GM19397 (cell line): Measurements from ENCODE around the gene PORCN.
A peak's percentile ranks its signal among the peaks of the same experiment; 100 is the strongest.
"Not testable (repeated sequence)": the region's sequence is repeated elsewhere in the genome, so short reads cannot be mapped to it uniquely, and the experiment has no call there.

Source experiments
- ATAC-seq: cut with Tn5 transposase; IDR thresholded peaks from one replicate; pipeline ENCODE4 v1.9.1; 2021; ENCODE audit warnings: mild to moderate bottlenecking, moderate library complexity; ENCODE audit not compliant: unreplicated experiment

Gene PORCN

DNA sequence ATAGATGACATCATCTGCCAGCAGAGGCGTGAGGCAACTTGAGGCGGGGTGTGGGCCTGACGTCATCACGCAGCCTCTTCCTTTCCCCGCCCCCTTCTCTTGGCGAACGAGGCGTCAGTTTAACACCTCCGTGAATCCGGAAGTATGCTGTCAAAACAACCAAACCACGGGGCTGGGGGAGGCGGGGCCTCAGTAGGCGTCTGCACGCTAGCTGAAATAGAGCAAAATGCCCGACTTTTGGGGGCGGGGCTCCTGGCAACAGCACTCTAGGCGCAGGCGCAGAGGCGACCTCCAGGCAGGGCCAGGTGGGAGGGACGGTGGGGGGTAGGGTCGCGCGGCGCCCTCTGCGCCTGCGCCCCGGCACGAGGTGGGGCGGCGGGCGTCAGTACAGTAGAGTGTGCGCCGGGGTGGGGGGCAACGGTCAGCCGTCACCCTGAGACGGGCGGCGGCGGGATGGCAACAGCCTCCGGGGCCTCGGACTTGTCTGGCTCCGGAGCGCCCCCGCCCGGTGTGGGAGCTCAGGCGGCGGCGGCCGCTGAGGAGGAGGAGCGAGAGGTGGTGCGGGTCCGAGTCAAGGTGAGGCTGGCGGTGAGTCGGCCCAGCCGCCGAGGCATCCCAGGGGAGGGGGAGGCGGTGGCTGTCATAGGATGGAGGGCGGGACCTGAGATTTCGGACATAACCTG, 30.7 kb downstream of the PORCN start, which contains the start of gene TBC1D25:
Gene TBC1D25, plus strand, starts transcription at position 370 of the 683 bp plus-strand sequence. Its CDS starts 84 bp downstream, at position 454.
- peak; percentile 76 for ATAC-seq

DNA sequence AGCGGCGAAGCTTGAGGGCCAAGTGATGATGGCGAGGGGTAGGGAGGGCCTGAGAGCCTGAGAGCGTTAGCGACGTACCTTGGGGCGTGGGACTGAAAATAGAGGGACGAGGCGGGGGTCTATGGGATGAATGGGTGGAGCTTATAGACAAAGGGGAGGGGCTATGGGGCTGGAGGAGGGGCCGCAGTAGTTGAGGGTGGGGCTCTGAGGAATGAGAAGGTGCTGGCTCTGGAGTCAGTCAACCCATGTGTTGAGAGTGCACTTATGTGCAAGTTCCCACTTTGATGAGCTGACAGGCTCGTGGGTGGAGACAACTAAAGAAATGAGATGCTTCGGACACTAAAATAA, 31.2 kb downstream of the PORCN start:
- peak; percentile 33 for ATAC-seq

DNA sequence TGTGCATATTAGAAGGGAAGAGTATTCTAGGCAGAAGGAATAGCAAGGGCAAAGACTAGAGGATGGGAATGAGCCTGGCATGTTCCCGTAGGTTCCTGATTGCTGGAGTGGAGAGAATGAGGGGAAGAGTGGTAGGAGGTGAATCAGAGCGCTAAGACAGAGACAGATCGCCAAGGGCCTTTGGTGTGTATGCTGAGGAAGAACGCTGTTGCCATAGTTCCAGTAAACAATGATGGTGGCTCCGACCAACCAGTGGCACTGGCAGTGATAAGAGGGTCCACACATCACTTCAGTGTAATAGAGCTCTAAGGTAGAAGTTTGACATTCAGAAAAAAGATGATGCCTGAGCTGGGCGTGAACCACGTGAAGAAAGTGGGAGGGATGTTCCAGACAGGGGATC, 31.7 kb downstream of the PORCN start:
- no peak for ATAC-seq

DNA sequence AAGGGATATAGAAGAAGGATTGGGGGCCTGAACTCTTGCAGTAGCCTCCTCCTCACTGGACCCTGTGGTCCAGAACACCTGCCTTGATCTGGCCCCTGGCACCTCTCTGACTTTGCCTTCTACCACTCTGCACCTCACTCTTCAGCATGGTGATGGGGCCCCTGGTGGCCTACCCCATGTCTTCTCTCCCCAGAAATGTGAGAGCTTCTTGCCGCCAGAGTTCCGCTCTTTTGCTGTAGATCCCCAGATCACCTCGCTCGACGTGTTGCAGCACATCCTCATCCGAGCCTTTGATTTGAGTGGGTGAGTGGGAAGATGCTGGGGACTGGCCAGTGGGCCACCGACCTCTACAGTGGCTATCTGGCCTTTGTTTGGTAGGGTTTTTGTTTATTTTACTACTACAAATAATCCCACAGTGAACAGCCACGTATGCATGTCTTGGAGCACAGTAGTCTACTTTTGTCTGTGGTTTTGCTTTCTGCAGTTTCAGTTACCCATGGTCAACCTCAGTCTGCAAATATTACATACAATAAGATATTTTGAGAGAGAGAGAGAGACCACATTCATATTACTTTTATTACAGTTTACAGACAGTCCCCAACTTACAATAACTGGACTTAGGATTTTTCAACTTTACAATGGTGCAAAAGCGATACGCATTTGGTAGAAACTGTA, 32.5 kb downstream of the PORCN start:
- ATAC-seq: no peak

DNA sequence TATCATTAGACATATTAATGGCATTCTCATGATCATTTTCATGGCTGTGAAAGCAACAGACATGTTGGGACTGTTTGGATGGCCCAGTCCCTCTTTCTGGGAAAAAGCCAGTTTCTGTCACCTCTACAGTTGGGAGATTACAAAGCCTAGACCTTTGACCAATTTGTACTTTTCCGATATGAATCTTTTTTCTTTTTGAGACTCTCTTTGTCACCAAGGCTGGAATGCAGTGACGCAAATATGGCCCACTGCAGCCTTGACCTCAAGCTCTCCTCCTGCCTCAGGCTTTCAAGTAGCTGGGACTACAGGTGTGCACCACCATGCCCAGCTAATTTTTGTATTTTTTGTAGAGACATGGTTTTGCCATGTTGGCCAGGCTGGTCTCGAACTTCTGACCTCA, 40.1 kb downstream of the PORCN start:
- no peak for ATAC-seq

DNA sequence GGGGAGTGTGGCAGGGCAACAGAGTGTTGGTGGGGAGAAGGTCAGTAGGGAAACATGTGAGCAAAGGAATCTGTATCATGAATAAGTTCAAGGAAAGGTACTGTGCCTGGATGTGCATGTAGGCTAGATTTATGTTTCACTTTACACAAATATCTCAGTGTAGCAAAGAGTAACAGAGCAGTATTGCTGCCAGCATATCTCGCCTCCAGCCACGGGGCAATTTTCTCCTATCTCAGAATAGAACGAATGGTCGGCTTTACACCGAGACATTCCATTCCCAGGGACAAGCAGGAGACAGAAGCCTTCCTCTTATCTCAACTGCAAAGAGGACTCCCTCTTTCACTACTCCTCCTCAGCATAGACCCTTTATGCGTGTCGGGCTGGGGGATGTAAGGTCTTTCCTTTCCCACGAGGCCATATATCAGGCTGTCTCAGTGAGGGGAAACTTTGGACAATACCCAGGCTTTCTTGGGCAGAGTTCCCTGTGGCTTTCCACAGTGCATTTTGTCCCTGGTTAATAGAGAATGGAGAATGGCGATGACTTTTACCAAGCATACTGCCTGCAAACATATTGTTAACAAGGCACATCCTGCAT, 47.0 kb downstream of the PORCN start:
- not testable (repeated sequence) for ATAC-seq

DNA sequence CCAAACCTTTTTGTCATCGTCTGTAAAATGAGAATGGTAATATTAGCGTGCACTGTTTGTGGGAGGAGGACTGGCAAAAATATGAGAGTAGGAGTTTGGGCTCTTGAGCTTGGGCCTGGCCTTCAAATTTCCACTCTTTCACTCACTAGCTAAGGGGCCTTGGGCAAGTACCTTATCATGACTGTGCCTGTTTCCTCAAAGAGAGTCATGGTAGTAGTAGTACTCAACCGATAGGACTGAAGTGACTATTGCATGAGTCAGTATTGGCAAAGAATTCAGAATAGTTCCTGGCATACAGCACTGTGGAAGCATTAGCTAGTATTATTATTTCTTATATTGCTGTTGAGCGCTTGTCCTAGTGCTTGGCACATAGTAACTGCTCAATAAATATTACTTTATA, 49.5 kb downstream of the PORCN start:
- ATAC-seq: no peak

DNA sequence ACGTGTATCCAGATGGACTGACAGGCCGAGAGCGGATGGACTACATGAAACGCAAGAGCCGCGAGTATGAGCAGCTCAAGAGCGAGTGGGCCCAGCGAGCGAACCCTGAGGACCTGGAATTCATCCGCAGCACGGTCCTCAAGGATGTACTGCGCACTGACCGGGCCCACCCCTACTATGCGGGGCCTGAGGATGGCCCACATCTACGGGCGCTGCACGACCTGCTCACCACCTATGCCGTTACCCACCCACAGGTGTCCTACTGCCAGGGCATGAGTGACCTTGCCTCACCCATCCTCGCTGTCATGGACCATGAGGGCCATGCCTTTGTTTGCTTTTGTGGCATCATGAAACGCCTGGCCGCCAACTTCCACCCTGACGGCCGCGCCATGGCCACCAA, 50.8 kb downstream of the PORCN start:
- no peak for ATAC-seq

DNA sequence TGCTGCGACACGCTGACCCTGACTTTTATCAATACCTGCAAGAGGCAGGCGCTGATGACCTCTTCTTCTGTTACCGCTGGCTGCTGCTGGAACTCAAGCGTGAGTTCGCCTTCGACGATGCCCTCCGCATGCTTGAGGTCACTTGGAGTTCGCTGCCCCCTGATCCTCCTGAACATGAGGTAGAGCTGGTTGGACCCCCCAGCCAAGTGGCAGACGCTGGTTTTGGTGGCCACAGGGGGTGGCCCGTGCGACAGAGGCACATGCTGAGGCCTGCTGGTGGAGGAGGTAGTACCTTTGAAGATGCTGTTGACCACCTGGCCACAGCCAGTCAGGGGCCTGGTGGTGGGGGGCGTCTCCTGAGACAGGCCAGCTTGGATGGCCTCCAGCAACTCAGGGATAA, 51.3 kb downstream of the PORCN start:
- no peak for ATAC-seq

DNA sequence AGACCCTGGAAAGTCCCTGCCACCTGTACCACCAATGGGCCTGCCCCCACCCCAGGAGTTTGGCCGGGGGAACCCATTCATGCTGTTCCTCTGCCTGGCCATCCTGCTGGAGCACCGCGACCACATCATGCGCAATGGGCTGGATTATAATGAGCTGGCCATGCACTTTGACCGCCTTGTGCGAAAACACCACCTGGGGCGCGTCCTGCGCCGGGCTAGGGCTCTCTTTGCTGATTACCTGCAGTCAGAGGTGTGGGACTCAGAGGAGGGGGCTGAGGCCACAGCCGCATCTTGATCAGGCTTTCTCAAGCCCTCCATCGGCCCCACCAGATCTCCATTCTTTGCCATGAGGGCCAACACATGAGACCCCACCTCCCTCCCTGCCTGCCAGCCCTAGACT, 51.9 kb downstream of the PORCN start:
- ATAC-seq: no peak

DNA sequence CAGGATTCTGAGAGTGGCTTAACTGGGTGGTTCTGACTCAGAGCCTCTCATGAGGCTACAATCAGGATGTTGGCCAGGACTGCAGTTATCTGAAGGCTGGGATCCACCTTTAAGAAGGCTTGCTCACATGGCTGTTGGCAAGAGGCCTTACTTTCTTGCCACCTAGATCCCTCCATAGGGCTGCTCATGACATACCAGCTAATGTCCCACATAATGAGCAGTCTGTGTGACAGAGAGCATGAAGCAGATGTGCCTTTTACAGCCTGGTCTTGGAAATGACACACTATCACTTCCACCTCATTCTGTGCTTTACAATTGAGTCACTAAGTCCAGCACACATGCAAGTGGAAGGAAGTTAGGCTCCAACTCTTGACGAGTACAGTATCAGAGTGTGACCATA, 61.2 kb downstream of the PORCN start:
- no peak for ATAC-seq
